ENCODE data around the gene CYB5B. TPM values are rescaled to one million over a fixed set of nuclear protein-coding genes. Genes with fewer than 3 reads are reported as not detected.

Gene CYB5B
- polyA plus RNA-seq, 1 experiment, result 134 TPM

DNA sequence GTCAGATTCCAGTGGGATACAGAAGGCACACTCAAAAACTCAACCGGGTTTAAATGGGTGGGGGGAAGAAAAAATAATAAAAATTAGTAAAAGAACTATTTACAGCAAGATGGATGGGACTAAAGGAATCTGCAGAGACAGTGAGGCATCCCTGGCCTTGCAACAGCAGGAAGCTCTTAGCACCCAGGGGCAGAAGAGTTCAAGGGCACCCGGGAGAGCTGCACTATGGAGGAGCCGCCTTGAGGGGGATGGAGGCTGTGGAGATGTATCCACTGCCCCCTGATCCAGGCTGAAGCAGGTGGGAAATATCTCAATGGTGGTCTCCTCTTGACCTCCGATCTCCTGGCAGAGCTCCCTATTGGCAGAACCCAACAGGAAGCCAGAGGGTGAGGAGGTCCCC, 72.0 kb downstream of the CYB5B start:
- ChIA-PET CTCF (no interaction called here), POLR2A (no interaction called here)
- 0 out of 2 replicates have a peak, but pooled peaks cover 1% of the 10 kb centered on the region for H3K27me3 ChIP-seq (ENCODE audit: control insufficient read depth, insufficient read depth, low read length)
- TF ChIP-seq, protein P1, sequence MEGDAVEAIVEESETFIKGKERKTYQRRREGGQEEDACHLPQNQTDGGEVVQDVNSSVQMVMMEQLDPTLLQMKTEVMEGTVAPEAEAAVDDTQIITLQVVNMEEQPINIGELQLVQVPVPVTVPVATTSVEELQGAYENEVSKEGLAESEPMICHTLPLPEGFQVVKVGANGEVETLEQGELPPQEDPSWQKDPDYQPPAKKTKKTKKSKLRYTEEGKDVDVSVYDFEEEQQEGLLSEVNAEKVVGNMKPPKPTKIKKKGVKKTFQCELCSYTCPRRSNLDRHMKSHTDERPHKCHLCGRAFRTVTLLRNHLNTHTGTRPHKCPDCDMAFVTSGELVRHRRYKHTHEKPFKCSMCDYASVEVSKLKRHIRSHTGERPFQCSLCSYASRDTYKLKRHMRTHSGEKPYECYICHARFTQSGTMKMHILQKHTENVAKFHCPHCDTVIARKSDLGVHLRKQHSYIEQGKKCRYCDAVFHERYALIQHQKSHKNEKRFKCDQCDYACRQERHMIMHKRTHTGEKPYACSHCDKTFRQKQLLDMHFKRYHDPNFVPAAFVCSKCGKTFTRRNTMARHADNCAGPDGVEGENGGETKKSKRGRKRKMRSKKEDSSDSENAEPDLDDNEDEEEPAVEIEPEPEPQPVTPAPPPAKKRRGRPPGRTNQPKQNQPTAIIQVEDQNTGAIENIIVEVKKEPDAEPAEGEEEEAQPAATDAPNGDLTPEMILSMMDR (IDR thresholded peaks at IDR 0.05; ENCODE audit: insufficient read depth, low read depth, low read length), result no peak
- no peak overlapping the region for H3K4me3 ChIP-seq (ENCODE audit: low read depth, low read length)
- no peak for DNase-seq (ENCODE audit: low read depth)
- no peaks in the 10 kb centered on the region for H3K36me3 ChIP-seq (ENCODE audit: control insufficient read depth, insufficient read depth, low read length)

DNA sequence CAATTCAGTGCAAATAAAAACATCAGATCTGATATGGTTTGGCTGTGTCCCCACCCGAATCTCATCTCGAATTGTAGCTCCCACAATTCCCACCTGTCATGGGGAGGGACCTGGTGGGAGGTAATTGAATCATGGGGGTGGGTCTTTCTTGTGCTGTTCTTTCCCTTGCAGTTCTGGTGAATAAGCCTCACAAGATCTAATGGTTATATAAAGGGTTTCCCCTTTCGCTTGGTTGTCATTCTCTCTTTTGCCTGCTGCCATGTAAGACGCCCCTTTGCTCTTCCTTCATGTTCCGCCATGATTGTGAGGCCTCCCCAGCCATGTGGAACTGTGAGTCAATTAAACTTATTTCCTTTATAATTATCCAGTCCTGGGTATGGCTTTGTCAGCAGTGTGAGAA, 72.5 kb downstream of the CYB5B start:
- H3K4me3 ChIP-seq (ENCODE audit: low read depth, low read length), result no peak overlapping the region
- POLR2A ChIA-PET, result no interaction called here
- TF ChIP-seq, protein P1 (IDR thresholded peaks at IDR 0.05; ENCODE audit: insufficient read depth, low read depth, low read length), result no peak
- H3K27me3 ChIP-seq (ENCODE audit: control insufficient read depth, insufficient read depth, low read length), result 0 out of 2 replicates have a peak, but pooled peaks cover 1% of the 10 kb centered on the region
- CTCF ChIA-PET, result no interaction called here
- DNase-seq (ENCODE audit: low read depth), result no peak
- no peaks in the 10 kb centered on the region for H3K36me3 ChIP-seq (ENCODE audit: control insufficient read depth, insufficient read depth, low read length)

DNA sequence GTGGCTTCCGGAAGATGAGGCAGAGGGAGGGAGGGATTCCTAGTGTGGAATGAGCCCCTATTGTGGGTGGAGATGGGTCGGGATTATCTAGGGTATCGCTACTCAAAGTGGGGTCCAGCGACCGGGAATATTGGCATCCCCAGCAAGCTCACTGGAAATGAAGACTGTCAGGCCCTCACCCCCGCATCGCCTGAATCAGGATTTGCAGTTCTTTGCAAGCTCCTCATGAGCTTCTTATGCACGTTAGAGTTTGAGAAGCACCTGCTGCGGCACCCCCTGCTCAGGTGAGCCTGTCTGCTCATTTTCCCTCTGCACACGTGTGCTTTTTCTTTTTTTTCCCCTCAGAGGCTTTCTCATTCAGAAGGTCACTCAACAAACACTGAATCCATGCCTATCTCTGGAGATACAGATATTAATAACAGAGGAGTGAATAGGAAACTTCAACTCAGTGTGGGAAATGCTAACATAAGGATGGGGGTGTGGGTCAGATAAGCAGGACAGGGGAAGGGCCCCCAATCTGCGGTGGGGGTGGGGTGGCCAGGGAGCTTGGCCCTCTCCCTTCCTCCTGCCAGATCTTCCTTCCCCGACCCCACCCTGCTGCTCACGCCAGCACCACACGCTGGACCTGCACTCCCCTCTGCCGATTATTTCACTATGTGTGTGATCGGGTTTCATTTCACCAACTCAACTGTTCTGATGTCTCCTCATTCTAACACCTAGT, 73.6 kb downstream of the CYB5B start:
- Histone ChIP-seq H3K36me3 (ENCODE audit: control insufficient read depth, insufficient read depth, low read length) (no peaks in the 10 kb centered on the region), H3K4me3 (ENCODE audit: low read depth, low read length) (no peak overlapping the region), H3K27me3 (ENCODE audit: control insufficient read depth, insufficient read depth, low read length) (0 out of 2 replicates have a peak, but pooled peaks cover 1% of the 10 kb centered on the region)
- TF ChIP-seq, protein P1 (IDR thresholded peaks at IDR 0.05; ENCODE audit: insufficient read depth, low read depth, low read length), result no peak
- ChIA-PET CTCF (no interaction called here), POLR2A (no interaction called here)
- no peak for DNase-seq (ENCODE audit: low read depth)

DNA sequence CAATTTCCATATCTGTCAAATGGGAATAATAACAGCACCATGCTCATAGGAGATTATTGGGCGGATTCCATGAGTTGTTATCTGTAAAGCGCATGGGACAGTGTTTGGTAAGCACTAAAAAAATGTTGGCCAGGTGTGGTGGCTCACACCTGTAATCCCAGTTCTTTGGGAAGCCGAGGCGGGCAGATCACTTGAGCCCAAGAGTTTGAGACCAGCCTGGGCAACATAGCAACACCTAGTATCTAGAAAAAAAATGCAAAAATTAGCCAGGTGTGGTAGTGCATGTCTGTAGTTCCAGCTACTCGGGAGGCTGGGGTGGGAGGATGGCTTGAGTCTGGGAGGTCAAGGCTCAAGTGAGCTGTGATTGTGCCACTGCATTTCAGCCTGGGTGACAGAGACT, 74.5 kb downstream of the CYB5B start:
- POLR2A ChIA-PET, result no interaction called here
- no peak overlapping the region for H3K4me3 ChIP-seq (ENCODE audit: low read depth, low read length)
- TF ChIP-seq, protein P1 (IDR thresholded peaks at IDR 0.05; ENCODE audit: insufficient read depth, low read depth, low read length), result no peak
- CTCF ChIA-PET, result no interaction called here
- DNase-seq (ENCODE audit: low read depth), result no peak
- H3K27me3 ChIP-seq (ENCODE audit: control insufficient read depth, insufficient read depth, low read length), result 0 out of 2 replicates have a peak, but pooled peaks cover 1% of the 10 kb centered on the region
- H3K36me3 ChIP-seq (ENCODE audit: control insufficient read depth, insufficient read depth, low read length), result no peaks in the 10 kb centered on the region

DNA sequence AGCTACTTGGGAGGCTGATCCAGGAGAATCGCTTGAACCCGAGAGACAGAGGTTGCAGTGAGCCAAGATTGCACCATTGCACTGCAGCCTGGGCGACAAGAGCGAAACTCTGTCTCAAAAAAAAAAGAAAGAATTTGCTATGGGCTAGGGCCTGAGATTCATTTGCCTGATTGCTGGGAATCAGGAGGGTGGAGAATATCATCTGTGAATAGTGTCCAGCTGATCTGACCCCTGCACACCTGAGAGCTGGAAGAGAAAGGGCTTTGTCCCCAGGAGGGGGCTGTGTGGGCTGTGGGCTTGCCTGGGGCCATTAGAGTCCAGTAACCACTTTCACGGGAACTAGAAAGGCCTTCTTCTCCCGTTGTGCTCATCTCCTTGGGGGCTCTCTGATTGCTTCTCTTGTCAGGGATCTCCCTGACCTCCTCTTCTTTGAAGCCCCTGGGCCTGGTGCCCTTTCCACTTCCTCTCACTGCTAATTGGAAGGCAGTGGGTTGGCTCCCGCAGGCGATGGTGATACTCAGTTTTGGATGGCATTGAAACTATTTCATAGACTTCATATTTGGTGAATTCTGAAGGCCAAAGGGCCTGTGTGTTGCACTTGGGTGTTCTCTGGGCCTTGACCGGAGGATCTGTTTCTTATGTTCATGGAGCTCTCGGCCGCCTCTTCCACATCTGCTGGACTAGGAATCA, 75.3 kb downstream of the CYB5B start:
- ChIA-PET POLR2A (no interaction called here), CTCF (interaction anchor here (1.0 kb wide), 1 partner anchor 11 kb away, joined by 4 read pairs; no protein-coding TSS in a partner anchor)
- H3K36me3 ChIP-seq (ENCODE audit: control insufficient read depth, insufficient read depth, low read length), result no peaks in the 10 kb centered on the region
- DNase-seq (ENCODE audit: low read depth), result no peak
- TF ChIP-seq, protein P1 (IDR thresholded peaks at IDR 0.05; ENCODE audit: insufficient read depth, low read depth, low read length), result no peak
- H3K27me3 ChIP-seq (ENCODE audit: control insufficient read depth, insufficient read depth, low read length), result 0 out of 2 replicates have a peak, but pooled peaks cover 1% of the 10 kb centered on the region
- H3K4me3 ChIP-seq (ENCODE audit: low read depth, low read length), result no peak overlapping the region

All from BJ (cell line).